GM19351 (cell line): ENCODE measurements around the gene DUSP28.
"Not testable (repeated sequence)": the region's sequence is repeated elsewhere in the genome, so short reads cannot be mapped to it uniquely, and the experiment has no call there.

Experiments
- ATAC-seq: cut with Tn5 transposase; IDR thresholded peaks from one replicate; pipeline ENCODE4 v1.9.1; 2021; ENCODE audit warnings: mild to moderate bottlenecking, moderate library complexity; ENCODE audit not compliant: unreplicated experiment

DUSP28 gene

GRCh38 chr2:240559286-240559685 is 871 bp upstream of the DUSP28 start:
- ATAC-seq, result no peak

GRCh38 chr2:240560480-240561324 is 545 bp downstream of the DUSP28 start:
- ATAC-seq, result peak; percentile 56

GRCh38 chr2:240561325-240561971 is 1.3 kb downstream of the DUSP28 start:
- ATAC-seq, result peak; percentile 0

GRCh38 chr2:240563231-240563630 is 3.1 kb downstream of the DUSP28 start:
- not testable (repeated sequence) for ATAC-seq

- ATAC-seq, result no peak
Observed at GRCh38 chr2:240563951-240564560, 3.9 kb downstream of the DUSP28 start.

GRCh38 chr2:240564561-240565332 is 4.6 kb downstream of the DUSP28 start:
- ATAC-seq, result no peak

- ATAC-seq, result peak; percentile 33
Observed at GRCh38 chr2:240565333-240566202, 5.4 kb downstream of the DUSP28 start.

- ATAC-seq, result peak; percentile 45
Observed at GRCh38 chr2:240566203-240567136, 6.3 kb downstream of the DUSP28 start.

- ATAC-seq, result no peak
Observed at GRCh38 chr2:240567137-240567871, 7.1 kb downstream of the DUSP28 start.

GRCh38 chr2:240567872-240568677 is 7.9 kb downstream of the DUSP28 start, which contains the start of gene RNPEPL1:
RNPEPL1 (plus strand) TSS chr2:240568484; CDS start chr2:240568587, 103 bp downstream.
- peak; percentile 32 for ATAC-seq

- ATAC-seq, result peak; percentile 17
Observed at GRCh38 chr2:240568678-240569522, 8.7 kb downstream of the DUSP28 start.

GRCh38 chr2:240569523-240569997 is 9.4 kb downstream of the DUSP28 start:
- ATAC-seq, result no peak

- no peak for ATAC-seq
Observed at GRCh38 chr2:240569998-240570530, 9.9 kb downstream of the DUSP28 start.

GRCh38 chr2:240570531-240571313 is 10.6 kb downstream of the DUSP28 start:
- ATAC-seq, result no peak

- no peak for ATAC-seq
Observed at GRCh38 chr2:240571314-240571973, 11.3 kb downstream of the DUSP28 start.
